Measurements from ENCODE around the gene PRMT3. TPM values are rescaled to one million over a fixed set of nuclear protein-coding genes. Genes with fewer than 3 reads are reported as not detected.
"Not testable (repeated sequence)": the region's sequence is repeated elsewhere in the genome, so short reads cannot be mapped to it uniquely, and the experiment has no call there.

Gene PRMT3
- total and polyA plus RNA-seq, 2 donors (not counting 3 experiments of a cell fraction or from before 2014, with no cell fraction given): 6.2 to 13.3 TPM

DNA sequence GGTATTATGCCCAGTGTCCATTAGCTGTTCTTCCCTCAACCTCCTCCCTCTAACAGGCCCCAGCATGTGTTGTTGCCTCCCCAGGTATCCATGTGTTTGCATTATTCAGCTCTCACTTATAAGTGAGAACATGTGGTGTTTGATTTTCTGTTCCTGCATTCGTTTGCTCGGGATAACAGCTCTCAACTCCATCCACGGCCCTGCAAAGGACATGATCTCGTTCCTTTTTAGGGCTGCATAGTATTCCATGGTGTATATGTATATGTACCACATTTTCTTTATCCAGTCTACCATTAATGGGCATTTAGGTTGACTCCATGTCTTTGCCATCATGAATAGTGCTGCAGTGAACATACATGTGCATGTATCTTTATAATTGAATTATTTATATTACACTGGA, 82.8 kb downstream of the PRMT3 start:
- Histone ChIP-seq H3K9me3 (replicated peaks; ENCODE audit: control insufficient read depth, insufficient read depth, low read length) (no peaks in the 10 kb centered on the region), H3K9me1 (replicated peaks; ENCODE audit: control insufficient read depth, extremely low read depth, insufficient read depth, low read length) (no peaks in the 10 kb centered on the region), H3K79me2 (ENCODE audit: control insufficient read depth, insufficient read depth, low read length) (no peaks in the 10 kb centered on the region), H3K4me2 (ENCODE audit: insufficient read depth, low read length) (no peak overlapping the region), H3K4me3 (replicated peaks in 1 of 3; ENCODE audit: insufficient read depth in 1 of 3, low read depth in 1 of 3, low read length in 3 of 3) (no peak overlapping the region), H3K4me1 (ENCODE audit: control insufficient read depth, extremely low read depth, insufficient read depth, low read length) (peaks cover 3% of the 10 kb centered on the region), H4K20me1 (replicated peaks; ENCODE audit: control insufficient read depth, extremely low read depth, insufficient read depth, low read length) (no peaks in the 10 kb centered on the region), H3K9ac (replicated peaks; ENCODE audit: extremely low read depth, insufficient read depth, low read length) (no peak overlapping the region), H3K27me3 (ENCODE audit: control insufficient read depth in 2 of 2, insufficient read depth in 2 of 2, low read length in 2 of 2) (no peaks in the 10 kb centered on the region), H3K27ac (ENCODE audit: insufficient read depth, low read depth, low read length) (no peak overlapping the region), H2AFZ (ENCODE audit: low read depth, low read length) (no peak overlapping the region), H3K36me3 (ENCODE audit: control insufficient read depth in 2 of 2, extremely low read depth in 1 of 2, insufficient read depth in 2 of 2, low read length in 2 of 2) (no peaks in the 10 kb centered on the region)
- CTCF ChIA-PET: no interaction called here
- intact Hi-C loops (cut with micrococcal nuclease) (no loop called here), dilution Hi-C loops (cut with MboI; ENCODE audit: extremely low pct_ligation_motif_present, low sequenced_read_pairs) (no loop called here)
- FAIRE-seq (no peak), DNase-seq (ENCODE audit: low read depth, low spot score) (no peak)
- no TSS peak for BruUV-seq (replicated peaks)
- no peak for TF ChIP-seq EZH2 (IDR thresholded peaks at IDR 0.05; ENCODE audit: borderline replicate concordance, low read depth, low read length, severe bottlenecking)
- TF ChIP-seq MAX (IDR thresholded peaks at IDR 0.05; ENCODE audit: insufficient read depth, insufficient read length): no peak
- TF ChIP-seq POLR2A (IDR thresholded peaks at IDR 0.05; ENCODE audit: low read depth, low read length): no peak
- TF ChIP-seq, protein P1, sequence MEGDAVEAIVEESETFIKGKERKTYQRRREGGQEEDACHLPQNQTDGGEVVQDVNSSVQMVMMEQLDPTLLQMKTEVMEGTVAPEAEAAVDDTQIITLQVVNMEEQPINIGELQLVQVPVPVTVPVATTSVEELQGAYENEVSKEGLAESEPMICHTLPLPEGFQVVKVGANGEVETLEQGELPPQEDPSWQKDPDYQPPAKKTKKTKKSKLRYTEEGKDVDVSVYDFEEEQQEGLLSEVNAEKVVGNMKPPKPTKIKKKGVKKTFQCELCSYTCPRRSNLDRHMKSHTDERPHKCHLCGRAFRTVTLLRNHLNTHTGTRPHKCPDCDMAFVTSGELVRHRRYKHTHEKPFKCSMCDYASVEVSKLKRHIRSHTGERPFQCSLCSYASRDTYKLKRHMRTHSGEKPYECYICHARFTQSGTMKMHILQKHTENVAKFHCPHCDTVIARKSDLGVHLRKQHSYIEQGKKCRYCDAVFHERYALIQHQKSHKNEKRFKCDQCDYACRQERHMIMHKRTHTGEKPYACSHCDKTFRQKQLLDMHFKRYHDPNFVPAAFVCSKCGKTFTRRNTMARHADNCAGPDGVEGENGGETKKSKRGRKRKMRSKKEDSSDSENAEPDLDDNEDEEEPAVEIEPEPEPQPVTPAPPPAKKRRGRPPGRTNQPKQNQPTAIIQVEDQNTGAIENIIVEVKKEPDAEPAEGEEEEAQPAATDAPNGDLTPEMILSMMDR (IDR thresholded peaks at IDR 0.05; ENCODE audit: extremely low read depth in 1 of 2, insufficient read depth in 1 of 2, low read depth in 1 of 2, low read length in 2 of 2): no peak
- TF ChIP-seq MYC (IDR thresholded peaks at IDR 0.05; ENCODE audit: low read depth, low read length): no peak
- no peak for TF ChIP-seq FOS (IDR thresholded peaks at IDR 0.05; ENCODE audit: borderline replicate concordance, insufficient read depth, low read length)
- no peak for TF ChIP-seq POLR2AphosphoS5 (IDR thresholded peaks at IDR 0.05; ENCODE audit: insufficient read depth, low read depth, low read length)
- no peak for TF ChIP-seq JUN (IDR thresholded peaks at IDR 0.05; ENCODE audit: borderline replicate concordance, insufficient read depth, insufficient read length, low read depth)
- no peak for TF ChIP-seq GATA2 (IDR thresholded peaks at IDR 0.05; ENCODE audit: insufficient read depth, insufficient read length, low read depth, low read length)
- POLR2A ChIA-PET: no interaction called here

DNA sequence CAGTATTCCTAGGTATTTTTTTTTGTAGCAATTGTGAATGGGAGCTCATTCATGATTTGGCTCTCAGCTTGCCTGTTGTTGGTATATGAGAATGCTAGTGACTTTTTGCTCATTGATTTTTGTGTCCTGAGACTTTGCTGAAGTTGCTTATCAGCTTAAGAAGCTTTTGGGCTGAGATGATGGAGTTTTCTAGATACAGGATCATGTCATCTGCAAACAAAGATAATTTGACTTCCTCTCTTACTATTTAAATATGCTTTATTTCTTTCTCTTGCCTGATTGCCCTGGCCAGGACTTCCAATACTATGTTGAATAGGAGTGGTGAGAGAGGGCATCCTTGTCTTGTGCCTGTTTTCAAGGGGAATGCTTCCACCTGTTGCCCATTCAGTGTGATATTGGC, 84.4 kb downstream of the PRMT3 start:
- POLR2A ChIA-PET, FAIRE-seq: not testable (repeated sequence)

More for the DNA sequence above, 84.4 kb downstream of the PRMT3 start:
- H3K27me3 ChIP-seq (ENCODE audit: control insufficient read depth in 2 of 2, insufficient read depth in 2 of 2, low read length in 2 of 2); intact Hi-C loops (cut with micrococcal nuclease); DNase-seq (ENCODE audit: low read depth, low spot score); H3K4me1 ChIP-seq (ENCODE audit: control insufficient read depth, extremely low read depth, insufficient read depth, low read length); H3K9me3 ChIP-seq (replicated peaks; ENCODE audit: control insufficient read depth, insufficient read depth, low read length); H3K9me1 ChIP-seq (replicated peaks; ENCODE audit: control insufficient read depth, extremely low read depth, insufficient read depth, low read length); H3K79me2 ChIP-seq (ENCODE audit: control insufficient read depth, insufficient read depth, low read length); dilution Hi-C loops (cut with MboI; ENCODE audit: extremely low pct_ligation_motif_present, low sequenced_read_pairs); H2AFZ ChIP-seq (ENCODE audit: low read depth, low read length); H3K27ac ChIP-seq (ENCODE audit: insufficient read depth, low read depth, low read length); H3K4me2 ChIP-seq (ENCODE audit: insufficient read depth, low read length); H3K4me3 ChIP-seq (replicated peaks in 1 of 3; ENCODE audit: insufficient read depth in 1 of 3, low read depth in 1 of 3, low read length in 3 of 3); H3K9ac ChIP-seq (replicated peaks; ENCODE audit: extremely low read depth, insufficient read depth, low read length); H3K36me3 ChIP-seq (ENCODE audit: control insufficient read depth in 2 of 2, extremely low read depth in 1 of 2, insufficient read depth in 2 of 2, low read length in 2 of 2); BruUV-seq (replicated peaks); H4K20me1 ChIP-seq (replicated peaks; ENCODE audit: control insufficient read depth, extremely low read depth, insufficient read depth, low read length): not testable (repeated sequence)
- CTCF ChIA-PET: interaction anchor here (0.6 to 1.0 kb wide), 3 partner anchors 19 to 138 kb away, joined by 3 read pairs; no protein-coding TSS in a partner anchor
